Erythroblast (primary cell): ENCODE measurements around the gene SYTL2.

ENCODE experiments used
- GATA1 ChIP-seq: IDR thresholded peaks from 2 replicates; pipeline ENCODE4 v1.6.1; 2011; ENCODE audit warnings: low read depth, mild to moderate bottlenecking, control low read depth, low read length, moderate library complexity
- POLR2A ChIP-seq: IDR thresholded peaks from 2 replicates; pipeline ENCODE4 v1.6.1; 2011; ENCODE audit warnings: mild to moderate bottlenecking, low read length

DNA sequence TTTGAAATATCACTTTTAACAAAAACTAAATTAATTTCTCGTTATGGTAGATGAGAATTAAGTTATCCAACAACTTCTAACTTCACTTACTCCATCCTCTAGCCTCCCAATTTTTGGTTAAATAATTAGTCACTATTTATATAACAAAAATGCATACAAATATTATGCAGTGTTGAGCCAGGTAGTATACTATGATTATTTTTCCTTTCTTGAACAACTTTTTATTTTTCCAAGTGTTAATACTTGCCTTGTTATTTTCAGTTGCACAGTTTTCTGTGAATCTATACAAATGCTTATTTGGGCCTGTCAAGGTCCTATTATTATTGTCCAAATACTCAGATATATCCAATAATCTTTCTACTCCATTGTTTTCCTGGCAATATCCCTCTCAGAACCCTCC, 24.3 kb upstream of the SYTL2 start:
- TF ChIP-seq GATA1 (no peak), POLR2A (no peak)
